Stimulated activated CD4-positive, alpha-beta T cell treated with anti-CD3 and anti-CD28 coated beads, Interleukin-2, amount 100 ng/mL, for 4 hours (primary cell): ENCODE data around the gene KRTAP10-2.
"Not testable (repeated sequence)": the region's sequence is repeated elsewhere in the genome, so short reads cannot be mapped to it uniquely, and the experiment has no call there.

Experiments used
- DNase-seq: peaks from one replicate; pipeline ENCODE4 v3.0.0-alpha.2; 2020; ENCODE audit warnings: low read depth

KRTAP10-2 gene, protein sequence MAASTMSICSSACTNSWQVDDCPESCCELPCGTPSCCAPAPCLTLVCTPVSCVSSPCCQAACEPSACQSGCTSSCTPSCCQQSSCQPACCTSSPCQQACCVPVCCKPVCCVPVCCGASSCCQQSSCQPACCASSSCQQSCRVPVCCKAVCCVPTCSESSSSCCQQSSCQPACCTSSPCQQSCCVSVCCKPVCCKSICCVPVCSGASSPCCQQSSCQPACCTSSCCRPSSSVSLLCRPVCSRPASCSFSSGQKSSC

DNA sequence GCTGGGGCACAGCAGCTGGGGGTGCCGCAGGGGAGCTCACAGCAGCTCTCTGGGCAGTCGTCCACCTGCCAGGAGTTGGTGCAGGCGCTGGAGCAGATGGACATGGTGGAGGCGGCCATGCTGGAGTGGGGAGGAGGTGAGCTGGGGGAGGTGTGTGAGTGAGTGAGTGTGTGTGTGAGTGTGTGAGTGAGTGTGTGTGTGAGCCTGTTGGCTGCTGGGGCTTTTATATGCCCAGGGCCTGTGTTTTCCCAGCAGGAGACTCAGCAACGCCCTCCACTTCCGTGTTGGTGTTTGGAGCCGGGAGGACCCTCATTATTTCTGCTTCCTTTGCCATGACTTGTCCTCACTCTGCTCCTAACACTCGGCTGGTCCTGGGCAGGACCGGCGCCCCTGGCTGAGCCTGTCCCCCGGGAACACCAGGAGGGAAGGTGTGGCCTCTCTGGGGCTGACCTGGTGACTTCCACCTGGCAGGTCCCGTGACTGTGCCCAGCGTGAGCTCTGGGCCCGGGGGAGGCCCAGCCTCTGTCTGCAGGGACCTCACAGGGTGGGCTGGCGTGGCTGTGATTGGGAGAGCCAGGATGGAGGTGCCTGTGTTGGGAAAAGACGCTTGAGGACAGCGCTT lies at the start of gene KRTAP10-2:
Gene KRTAP10-2 (minus strand): TSS at position 166 of the 622 bp plus-strand sequence. CDS start 47 bp downstream, at position 119.
- no peak for DNase-seq

DNA sequence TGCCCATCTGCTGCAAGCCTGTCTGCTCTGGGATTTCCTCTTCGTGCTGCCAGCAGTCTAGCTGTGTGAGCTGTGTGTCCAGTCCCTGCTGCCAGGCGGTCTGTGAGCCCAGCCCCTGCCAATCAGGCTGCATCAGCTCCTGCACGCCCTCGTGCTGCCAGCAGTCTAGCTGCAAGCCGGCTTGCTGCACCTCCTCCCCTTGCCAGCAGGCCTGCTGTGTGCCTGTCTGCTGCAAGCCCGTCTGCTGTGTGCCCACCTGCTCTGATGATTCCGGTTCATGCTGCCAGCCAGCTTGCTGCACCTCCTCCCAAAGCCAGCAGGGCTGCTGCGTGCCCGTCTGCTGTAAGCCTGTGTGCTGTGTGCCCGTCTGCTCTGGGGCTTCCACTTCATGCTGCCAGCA lies 49.8 kb upstream of the KRTAP10-2 start:
- not testable (repeated sequence) for DNase-seq

DNA sequence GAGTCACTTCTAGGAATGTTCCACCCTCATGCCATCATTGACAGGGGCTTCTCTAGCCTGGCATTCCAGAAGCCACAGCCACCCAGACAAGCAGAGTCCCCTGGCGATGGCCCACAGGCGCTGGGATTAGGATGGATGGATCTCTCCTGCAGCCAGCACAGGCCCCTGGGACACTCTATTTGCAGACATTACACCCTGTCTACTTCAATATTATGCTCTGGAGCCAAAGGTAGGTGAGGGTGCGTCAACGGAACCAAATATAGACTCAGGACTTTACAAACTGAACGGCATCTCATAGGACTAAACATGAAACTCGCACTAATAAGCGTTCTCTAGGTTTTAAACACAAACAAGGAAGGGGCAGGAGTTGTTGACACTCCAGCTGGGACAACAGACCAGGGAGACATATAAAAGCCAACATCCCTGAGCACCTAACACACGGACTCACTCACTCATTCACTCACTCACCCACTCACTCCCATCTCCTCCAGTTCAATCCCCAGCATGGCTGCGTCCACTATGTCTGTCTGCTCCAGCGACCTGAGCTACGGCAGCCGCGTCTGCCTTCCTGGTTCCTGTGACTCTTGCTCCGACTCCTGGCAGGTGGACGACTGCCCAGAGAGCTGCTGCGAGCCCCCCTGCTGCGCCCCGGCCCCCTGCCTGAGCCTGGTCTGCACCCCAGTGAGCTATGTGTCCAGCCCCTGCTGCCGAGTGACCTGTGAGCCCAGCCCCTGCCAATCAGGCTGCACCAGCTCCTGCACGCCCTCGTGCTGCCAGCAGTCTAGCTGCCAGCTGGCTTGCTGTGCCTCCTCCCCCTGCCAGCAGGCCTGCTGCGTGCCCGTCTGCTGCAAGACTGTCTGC lies 49.0 kb upstream of the KRTAP10-2 start, which contains the start of gene KRTAP10-7:
Gene KRTAP10-7 (plus strand): TSS at position 480 of the 861 bp plus-strand sequence. CDS start 25 bp downstream, at position 505.
- DNase-seq = not testable (repeated sequence)

GRCh38 chr21:44599264-44600029 lies 48.1 kb upstream of the KRTAP10-2 start:
- DNase-seq = no peak

- no peak for DNase-seq
Observed at GRCh38 chr21:44598061-44598460, 46.8 kb upstream of the KRTAP10-2 start.

GRCh38 chr21:44596068-44596725 lies 44.9 kb upstream of the KRTAP10-2 start:
- DNase-seq = no peak

GRCh38 chr21:44595524-44595923 lies 44.2 kb upstream of the KRTAP10-2 start:
- no peak for DNase-seq

GRCh38 chr21:44594406-44594916 lies 43.2 kb upstream of the KRTAP10-2 start:
- DNase-seq = no peak

- DNase-seq = no peak
Observed at GRCh38 chr21:44593598-44594405, 42.5 kb upstream of the KRTAP10-2 start.

DNA sequence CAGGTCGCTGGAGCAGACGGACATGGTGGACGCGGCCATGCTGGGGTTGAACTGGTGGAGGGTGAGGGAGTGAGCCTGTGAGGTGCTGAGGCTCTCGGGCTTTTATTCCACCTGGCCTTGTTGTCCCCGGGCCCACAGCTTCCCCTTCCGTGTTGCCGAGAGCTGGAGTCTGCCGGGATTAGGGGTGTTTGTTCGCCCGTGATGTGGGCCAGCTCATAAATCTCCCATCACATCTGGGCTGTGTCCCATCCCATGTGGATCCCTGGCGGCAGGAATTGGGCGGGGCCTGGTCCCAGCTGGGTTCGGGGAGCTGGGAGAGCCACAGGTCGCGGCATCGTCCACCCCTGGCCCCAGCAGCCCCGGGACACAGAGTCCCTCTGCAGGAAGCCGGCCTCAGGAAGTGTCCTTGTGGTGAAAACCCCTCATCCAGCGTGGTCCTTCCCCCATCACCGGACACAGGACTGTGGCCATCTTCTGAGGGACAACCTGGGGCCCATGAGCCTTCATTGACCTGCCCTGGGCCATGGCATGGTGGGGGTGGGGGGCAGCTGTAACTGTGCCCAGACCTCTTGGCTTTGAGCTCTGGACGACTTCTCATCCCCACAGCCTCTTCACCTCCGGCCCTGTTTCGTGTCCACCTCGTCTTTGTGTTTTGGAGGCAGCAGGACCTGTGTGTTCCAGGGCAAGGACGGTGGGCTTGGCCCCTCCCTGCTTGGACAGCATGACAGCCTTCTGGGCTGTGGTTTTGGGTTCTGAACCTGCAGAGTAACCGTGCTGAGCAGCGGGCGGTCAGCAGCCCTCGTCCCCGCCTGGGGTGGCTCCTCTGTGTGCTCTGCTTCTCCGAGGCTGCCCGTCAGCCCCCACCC lies 41.4 kb upstream of the KRTAP10-2 start, which contains the start of gene KRTAP10-6:
Gene KRTAP10-6 (minus strand): TSS at position 60 of the 866 bp plus-strand sequence. CDS start 21 bp downstream, at position 39.
- no peak for DNase-seq

DNA sequence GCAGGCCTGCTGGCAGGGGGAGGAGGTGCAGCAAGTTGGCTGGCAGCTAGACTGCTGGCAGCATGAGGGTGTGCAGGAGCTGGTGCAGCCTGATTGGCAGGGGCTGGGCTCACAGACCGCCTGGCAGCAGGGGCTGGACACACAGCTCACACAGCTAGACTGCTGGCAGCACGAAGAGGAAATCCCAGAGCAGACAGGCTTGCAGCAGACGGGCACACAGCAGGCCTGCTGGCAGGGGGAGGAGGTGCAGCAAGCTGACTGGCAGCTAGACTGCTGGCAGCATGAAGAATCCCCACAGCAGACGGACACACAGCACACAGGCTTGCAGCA lies 40.5 kb upstream of the KRTAP10-2 start:
- not testable (repeated sequence) for DNase-seq

DNA sequence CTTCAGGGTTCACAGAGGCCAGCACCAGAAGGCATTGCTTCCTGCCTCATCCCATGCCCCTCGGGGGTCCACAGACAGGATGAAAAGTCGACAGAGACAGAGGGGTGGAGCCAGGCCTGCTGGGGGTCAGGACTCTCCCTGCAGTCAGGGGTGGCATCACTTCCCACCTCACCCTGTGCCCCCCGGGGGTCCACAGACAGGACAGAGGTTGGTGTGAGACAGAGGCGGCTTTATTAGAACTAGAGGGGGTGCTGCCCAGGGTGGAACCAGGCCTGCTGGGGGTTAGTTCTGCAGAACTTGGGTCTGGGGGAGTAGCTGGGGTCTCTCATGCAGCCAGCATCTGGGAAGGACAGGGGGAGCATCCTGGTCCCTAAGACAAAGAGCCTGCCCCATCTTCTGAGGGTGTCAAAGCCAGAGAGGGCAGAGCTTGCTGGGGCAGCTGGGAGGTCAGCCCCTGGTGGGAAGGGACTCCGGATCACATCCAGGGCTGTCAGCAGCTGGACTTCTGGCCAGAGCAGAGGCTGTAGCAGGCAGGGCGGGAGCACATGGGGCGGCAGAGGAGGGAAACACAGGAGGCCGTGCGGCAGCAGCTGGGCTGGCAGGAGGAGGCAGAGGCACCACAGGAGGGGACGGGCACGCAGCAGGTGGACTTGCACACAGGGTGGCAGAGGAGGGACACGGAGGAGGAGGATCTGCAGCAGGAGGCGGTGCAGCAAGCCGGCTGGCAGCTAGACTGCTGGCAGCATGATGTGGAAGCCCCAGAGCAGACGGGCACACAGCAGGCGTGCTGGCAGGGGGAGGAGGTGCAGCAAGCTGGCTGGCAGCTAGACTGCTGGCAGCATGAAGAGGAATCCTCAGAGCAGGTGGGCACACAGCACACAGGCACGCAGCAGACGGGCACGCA lies 39.8 kb upstream of the KRTAP10-2 start:
- not testable (repeated sequence) for DNase-seq

DNA sequence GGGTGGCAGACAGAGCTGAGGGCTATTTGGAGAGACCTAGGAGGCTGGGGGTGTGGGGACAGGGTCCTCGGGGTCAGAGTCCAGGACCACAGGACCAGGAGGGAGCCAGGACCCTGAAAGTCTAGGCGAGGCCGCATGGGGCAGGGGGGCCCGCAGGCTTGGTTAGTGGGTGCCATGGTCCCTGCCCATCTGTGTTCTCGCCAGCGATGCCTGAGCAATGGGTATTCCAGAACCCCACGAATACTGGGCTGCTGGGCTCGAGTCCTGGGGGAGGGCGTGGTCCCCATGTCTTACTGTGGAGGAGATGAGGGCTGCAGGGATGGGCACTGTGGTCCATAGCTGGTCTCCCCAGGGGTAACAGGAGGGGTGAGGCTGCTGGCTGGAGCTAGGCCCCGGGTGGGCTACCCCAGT lies 39.0 kb upstream of the KRTAP10-2 start:
- no peak for DNase-seq

DNA sequence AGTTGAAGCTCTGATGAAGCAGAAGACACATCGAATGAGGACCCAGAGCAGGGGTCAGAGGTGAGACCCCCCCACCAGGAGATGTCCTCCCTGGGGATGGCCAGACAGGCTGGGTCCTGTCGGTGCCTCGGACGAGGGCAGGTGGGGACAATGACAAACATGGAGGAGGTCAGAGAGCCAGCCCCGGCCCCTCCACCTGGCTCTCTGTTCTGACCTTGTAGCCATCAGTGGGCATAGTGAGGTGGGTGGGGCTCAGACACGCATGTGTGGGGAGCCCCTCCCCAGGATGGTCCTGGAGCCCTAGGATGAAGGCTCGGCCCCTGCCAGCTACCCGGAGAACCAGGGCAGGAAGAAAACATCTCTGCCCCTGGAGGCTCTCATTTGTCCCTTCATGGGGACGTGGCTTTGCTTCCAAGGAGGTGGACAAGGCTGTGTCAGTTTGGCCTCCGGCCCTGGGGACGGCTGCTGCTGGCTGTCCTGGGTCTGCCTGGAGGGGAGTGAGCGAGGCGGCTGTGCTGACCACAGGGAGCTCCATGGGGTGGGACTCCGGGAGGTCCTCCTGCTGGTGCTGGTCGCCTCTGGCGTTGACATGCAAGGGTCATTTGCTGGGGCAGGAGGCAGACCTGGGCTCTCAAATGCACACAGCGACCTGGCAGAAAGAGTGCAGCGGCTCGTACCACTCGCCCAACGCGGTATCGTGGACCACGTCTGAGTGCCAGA lies 38.4 kb upstream of the KRTAP10-2 start:
- DNase-seq = no peak

DNA sequence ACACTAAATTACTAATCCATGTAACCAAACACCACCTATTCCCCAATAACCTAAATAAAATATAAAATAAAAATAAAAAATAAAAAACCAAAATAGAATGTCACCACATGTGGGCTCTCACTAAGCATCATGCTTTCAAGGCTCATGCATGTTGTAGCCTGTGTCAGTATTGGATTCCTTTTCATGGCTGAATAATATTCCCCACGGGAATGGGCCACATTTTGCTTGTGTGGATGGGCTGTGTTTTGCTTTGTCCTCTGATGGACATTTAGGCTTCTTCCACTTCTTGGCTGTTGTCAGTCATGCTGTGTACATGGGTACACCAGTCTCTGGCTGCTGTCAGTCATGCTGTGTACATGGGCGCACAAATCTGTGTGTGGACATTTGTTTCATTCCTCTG lies 37.8 kb upstream of the KRTAP10-2 start:
- no peak for DNase-seq

DNA sequence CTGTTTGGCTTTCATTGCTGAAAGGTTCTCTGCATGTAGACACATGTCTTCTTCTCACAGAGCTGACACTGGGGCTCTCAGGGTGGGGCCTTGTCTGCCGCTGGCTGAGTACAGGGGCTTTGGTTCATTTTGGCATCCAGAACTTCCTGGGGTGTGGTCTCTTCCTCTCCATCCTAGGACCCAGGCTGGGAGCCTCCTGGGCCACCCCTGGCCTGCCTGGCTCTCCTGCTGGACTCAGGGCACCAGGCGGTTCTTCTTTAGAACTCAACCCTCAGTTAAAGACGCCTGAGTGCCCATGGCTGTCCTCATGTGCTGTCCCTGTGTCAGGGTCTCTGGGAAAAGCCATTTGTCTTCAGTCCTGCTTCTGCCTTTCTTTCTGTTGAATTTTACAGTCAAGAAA lies 34.6 kb upstream of the KRTAP10-2 start:
- no peak for DNase-seq

DNA sequence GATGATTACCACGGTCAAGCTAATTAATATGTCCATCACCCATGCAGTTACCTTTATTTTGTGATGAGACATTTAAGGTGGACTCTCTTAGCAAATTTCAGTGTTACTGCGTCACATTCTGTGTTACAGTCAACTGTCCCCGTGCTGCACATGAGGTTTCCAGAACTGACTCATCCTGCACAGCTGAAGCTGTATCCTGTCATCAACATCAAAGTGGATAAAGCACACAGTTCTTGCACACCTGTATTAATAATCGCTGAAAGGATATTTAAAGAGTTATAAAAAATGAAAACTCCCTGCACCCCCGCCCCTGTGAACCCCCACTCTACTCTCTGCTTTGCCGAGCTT lies 32.5 kb upstream of the KRTAP10-2 start:
- peak; percentile 10 for DNase-seq
